Measurements from ENCODE around the gene MYOG.

GRCh38 chr1:203131548-203132200, 45.9 kb upstream of the MYOG start:
- TF ChIP-seq CTCF (conservative IDR thresholded peaks at IDR 0.05; ENCODE audit: low read depth in 2 of 2) (no peak), EZH2 (IDR thresholded peaks at IDR 0.05; ENCODE audit: low read depth, unreplicated experiment) (no peak), REST (IDR thresholded peaks at IDR 0.05; ENCODE audit: unreplicated experiment) (no peak), POLR2AphosphoS5 (IDR thresholded peaks at IDR 0.05; ENCODE audit: low read depth) (no peak), ETS1 (IDR thresholded peaks at IDR 0.05) (no peak), EZH2phosphoT487 (IDR thresholded peaks at IDR 0.05; ENCODE audit: unreplicated experiment) (no peak), ZNF114 (CRISPR knock-in tag; IDR thresholded peaks at IDR 0.05) (no peak), ZNF331 (CRISPR knock-in tag; IDR thresholded peaks at IDR 0.05; ENCODE audit: low read depth) (no peak)
